ENCODE results near the gene TNMD.

The TNMD gene

GRCh38 chrX:100645106-100645505 lies 60.4 kb downstream of the TNMD start:
- DNase-seq: no peak

- DNase-seq: peak; percentile 47
Measured at GRCh38 chrX:100647095-100647494, 62.4 kb downstream of the TNMD start.

DNA sequence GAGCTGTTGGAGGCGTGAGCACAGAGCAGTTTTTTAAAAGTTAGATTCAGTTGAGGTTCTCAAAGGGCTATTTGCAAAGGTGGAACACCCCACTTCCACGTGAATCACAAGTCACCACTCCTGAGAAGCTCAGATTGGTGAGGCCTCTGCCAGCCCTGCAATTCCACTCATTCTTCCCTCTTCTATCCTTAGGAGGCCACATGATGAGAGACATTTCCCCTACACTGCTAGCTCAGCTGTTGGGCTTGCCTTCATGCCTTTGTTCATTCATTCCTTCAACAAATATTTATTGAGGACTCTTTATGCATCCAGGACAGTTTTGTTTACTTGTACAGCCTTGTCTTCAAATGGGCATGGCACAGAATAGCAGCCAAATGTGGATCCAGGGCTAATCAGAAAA lies 63.0 kb downstream of the TNMD start:
- no peak for DNase-seq

- DNase-seq: peak; percentile 76
Measured at GRCh38 chrX:100648458-100649417, 64.0 kb downstream of the TNMD start.
